ENCODE data around the gene EGFLAM. TPM values are rescaled to one million over a fixed set of nuclear protein-coding genes. Genes with fewer than 3 reads are reported as not detected.
"Not testable (repeated sequence)": the region's sequence is repeated elsewhere in the genome, so short reads cannot be mapped to it uniquely, and the experiment has no call there.

Gene EGFLAM
- total RNA-seq, 2 experiments from 2014 or later, result not detected

DNA sequence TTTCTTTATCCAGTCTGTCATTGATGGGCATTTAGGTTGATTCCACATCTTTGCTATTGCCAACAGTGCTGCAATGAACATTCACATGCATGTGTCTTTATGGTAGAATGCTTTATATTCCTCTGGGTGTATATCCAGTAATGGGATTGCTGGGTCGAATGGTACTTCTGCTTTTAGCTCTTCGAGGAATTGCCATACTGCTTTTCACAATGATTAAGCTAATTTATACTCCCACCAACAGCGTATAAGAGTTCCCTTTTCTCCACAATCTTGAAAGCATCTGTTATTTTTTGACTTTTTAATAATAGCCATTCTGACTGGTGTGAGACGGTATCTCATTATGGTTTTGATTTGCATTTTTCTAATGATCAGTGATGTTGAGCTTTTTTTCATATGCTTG, 74.8 kb downstream of the EGFLAM start:
- POLR2A ChIA-PET; H3K36me3 Mint-ChIP-seq (ENCODE audit: low read depth); H3K4me1 Mint-ChIP-seq; H3K27ac Mint-ChIP-seq; CTCF ChIA-PET; intact Hi-C loops (cut with DNase I, micrococcal nuclease); DNase-seq; H3K27me3 Mint-ChIP-seq; ATAC-seq; H3K4me3 Mint-ChIP-seq; H3K9me3 Mint-ChIP-seq (ENCODE audit: low read depth): not testable (repeated sequence)

DNA sequence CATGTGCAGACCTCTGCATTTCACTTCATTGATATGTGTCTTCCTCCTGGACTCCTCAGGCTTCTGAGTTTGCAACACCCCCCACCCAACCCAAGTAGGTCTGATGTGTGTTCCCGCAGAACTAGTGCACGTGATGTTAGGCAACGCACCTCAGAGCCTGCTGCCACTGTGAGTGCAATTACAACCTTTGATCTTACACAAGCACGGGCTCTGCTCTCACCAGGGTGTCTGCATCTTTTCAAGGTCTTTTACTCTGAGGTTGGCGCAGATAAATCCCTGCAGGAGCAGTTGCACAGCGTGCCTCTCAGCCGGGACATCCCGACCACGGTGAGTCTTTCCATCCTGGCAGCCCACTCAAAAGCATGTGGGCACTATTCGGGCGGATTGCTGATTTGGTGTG, 80.1 kb downstream of the EGFLAM start:
- ChIA-PET CTCF (interaction anchor here (0.6 kb wide), 1 partner anchor 560 kb away, joined by 4 read pairs; no protein-coding TSS in a partner anchor), POLR2A (no interaction called here)
- H3K4me1 Mint-ChIP-seq, result no peaks in the 10 kb centered on the region
- peaks cover 5% of the 10 kb centered on the region for H3K27me3 Mint-ChIP-seq
- H3K4me3 Mint-ChIP-seq, result no peak overlapping the region
- intact Hi-C loops (cut with DNase I, micrococcal nuclease), result no loop called here
- no peak for ATAC-seq
- H3K36me3 Mint-ChIP-seq (ENCODE audit: low read depth), result no peaks in the 10 kb centered on the region
- no peaks in the 10 kb centered on the region for H3K9me3 Mint-ChIP-seq (ENCODE audit: low read depth)
- H3K27ac Mint-ChIP-seq, result no peak overlapping the region
- DNase-seq, result no peak

DNA sequence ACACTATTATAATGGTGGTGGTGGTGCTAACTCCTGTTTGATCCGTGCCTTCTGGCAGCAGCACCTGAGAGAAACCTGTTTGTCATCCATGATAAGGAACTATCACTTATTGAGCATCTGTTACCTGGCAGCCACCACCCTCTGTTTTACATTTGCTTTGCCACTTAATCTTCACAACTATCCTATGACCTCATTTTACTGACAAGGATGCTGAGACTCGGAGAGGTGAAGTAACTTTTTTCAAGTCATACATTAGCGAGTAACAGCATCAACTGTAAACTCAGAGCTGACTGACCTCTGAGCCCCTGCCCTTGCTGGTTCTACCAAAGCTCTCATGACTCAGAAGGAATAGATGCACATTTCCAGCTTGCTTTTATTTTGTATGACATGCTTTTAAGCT, 81.1 kb downstream of the EGFLAM start:
- Mint-ChIP-seq H3K27me3 (peaks cover 5% of the 10 kb centered on the region), H3K9me3 (ENCODE audit: low read depth) (no peaks in the 10 kb centered on the region), H3K27ac (no peak overlapping the region), H3K4me1 (no peaks in the 10 kb centered on the region), H3K4me3 (no peak overlapping the region), H3K36me3 (ENCODE audit: low read depth) (no peaks in the 10 kb centered on the region)
- no peak for DNase-seq
- ATAC-seq, result no peak
- POLR2A ChIA-PET, result no interaction called here
- intact Hi-C loops (cut with DNase I, micrococcal nuclease), result no loop called here
- CTCF ChIA-PET, result interaction anchor here (0.8 kb wide), 1 partner anchor 300 kb away, joined by 5 read pairs; no protein-coding TSS in a partner anchor

DNA sequence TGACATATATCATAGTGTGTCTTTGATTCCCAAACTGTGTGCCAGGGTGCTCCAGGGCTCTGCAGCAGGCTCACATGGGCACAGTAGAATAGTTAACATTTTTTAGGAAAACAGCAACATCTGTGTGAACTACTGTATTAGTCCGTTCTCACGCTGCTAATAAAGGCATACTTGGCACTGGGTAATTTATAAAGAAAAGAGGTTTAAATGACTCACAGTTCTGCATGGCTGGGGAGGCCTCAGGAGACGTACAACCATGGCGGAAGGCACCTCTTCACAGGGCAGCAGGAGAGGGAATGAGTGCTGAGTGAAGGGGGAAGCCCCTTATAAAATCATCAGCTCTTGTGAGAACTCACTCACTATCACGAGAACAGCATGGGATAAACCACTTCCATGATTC, 82.7 kb downstream of the EGFLAM start:
- Mint-ChIP-seq H3K27ac (no peak overlapping the region), H3K36me3 (ENCODE audit: low read depth) (no peaks in the 10 kb centered on the region), H3K27me3 (peaks cover 7% of the 10 kb centered on the region), H3K4me3 (no peak overlapping the region), H3K4me1 (no peaks in the 10 kb centered on the region), H3K9me3 (ENCODE audit: low read depth) (no peaks in the 10 kb centered on the region)
- ATAC-seq (no peak), DNase-seq (no peak)
- ChIA-PET POLR2A (no interaction called here), CTCF (interaction anchor here (0.7 kb wide), 1 partner anchor 42 kb away, joined by 5 read pairs; no protein-coding TSS in a partner anchor)
- intact Hi-C loops (cut with DNase I, micrococcal nuclease), result no loop called here

DNA sequence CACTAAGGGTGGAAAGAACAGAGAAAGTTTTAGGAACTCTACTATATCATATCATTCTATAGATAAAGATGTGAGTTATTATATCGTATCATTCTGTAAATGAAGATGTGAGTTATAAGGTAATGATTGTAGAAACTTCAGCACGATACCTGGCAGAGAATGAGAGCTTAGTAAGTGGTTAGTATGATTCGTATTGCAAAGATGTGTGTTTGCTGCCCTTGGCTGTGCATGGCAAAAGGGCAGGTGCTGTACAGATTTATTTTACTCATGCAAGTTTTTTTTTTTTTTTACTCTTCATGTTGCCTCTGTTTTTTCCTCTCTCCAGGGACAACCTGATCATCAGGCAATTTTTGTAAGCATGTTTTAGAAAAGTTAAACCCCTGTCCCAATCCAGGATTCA, 83.3 kb downstream of the EGFLAM start:
- no peaks in the 10 kb centered on the region for H3K4me1 Mint-ChIP-seq
- H3K36me3 Mint-ChIP-seq (ENCODE audit: low read depth), result no peaks in the 10 kb centered on the region
- H3K4me3 Mint-ChIP-seq, result no peak overlapping the region
- H3K27ac Mint-ChIP-seq, result no peak overlapping the region
- ATAC-seq, result no peak
- CTCF ChIA-PET, result interaction anchor here (0.6 to 0.7 kb wide), 2 partner anchors 41 to 77 kb away, joined by 3 to 5 read pairs; no protein-coding TSS in a partner anchor
- no peak for DNase-seq
- POLR2A ChIA-PET, result no interaction called here
- H3K27me3 Mint-ChIP-seq, result peaks cover 9% of the 10 kb centered on the region
- no peaks in the 10 kb centered on the region for H3K9me3 Mint-ChIP-seq (ENCODE audit: low read depth)
- intact Hi-C loops (cut with DNase I, micrococcal nuclease), result no loop called here

DNA sequence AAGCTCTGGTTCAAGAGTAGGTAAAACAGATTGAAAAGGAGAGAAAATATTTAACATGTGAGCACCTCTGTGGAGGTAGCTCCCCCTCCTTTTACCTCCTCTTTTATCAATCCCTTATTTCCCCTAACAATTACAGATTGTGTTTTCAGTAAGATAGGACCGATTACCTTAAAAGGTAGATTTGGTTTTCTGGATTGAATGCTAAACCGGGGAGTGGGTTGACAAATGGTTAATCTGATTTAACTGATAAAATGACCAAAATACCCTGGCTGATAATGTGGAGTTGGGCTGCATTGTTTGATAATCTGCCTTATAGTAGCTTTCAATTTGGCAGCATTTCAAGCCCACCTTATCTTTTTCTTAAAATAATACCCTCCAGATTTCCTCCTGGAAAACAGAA, 83.9 kb downstream of the EGFLAM start:
- POLR2A ChIA-PET, result no interaction called here
- peaks cover 9% of the 10 kb centered on the region for H3K27me3 Mint-ChIP-seq
- H3K4me1 Mint-ChIP-seq, result no peaks in the 10 kb centered on the region
- H3K36me3 Mint-ChIP-seq (ENCODE audit: low read depth), result no peaks in the 10 kb centered on the region
- no peaks in the 10 kb centered on the region for H3K9me3 Mint-ChIP-seq (ENCODE audit: low read depth)
- DNase-seq (no peak), ATAC-seq (no peak)
- no peak overlapping the region for H3K27ac Mint-ChIP-seq
- intact Hi-C loops (cut with DNase I, micrococcal nuclease), result no loop called here
- CTCF ChIA-PET, result interaction anchor here (0.6 kb wide), 1 partner anchor 77 kb away, joined by 3 read pairs; no protein-coding TSS in a partner anchor
- H3K4me3 Mint-ChIP-seq, result no peak overlapping the region

DNA sequence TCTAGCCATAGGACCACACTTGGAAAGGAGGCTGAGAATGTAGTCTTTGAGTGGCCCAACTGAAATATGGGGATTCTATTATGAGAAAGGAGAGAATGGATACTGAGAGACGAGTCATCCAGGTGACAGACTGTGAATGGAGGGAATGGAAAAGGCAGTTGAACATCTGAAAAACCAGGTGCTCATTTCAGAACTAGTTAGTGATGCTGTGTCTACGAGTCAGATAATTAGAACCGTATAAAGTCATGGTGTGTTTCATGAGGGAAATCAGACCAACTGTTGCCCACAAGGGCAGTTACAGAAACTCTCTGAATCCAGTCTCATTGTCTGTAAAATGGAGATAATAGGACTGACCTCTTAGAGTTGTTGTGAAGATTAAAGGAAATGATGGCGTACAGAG, 86.5 kb downstream of the EGFLAM start:
- ATAC-seq, result peak; percentile 51

DNA sequence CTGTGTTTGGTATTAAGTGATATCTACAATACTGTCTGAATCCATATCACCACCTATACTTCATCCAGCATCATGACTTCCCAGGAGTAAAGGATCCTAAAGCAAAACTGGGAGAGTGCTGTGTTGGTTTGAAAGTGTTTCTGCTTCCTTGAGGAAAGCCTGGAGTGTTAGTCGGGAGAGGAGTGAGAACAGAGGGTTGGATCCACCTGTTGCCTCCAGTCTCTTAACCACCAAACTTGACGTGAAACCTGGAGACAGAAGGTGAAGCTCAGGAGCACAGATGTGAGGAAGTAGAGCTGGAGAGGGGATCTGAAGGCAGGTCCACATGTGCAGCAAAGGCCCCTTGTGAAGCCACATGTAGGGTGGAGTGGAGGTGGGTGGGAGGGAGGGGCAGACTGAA, 88.2 kb downstream of the EGFLAM start:
- CTCF ChIA-PET, result interaction anchor here (0.7 kb wide), 1 partner anchor 633 kb away, joined by 3 read pairs; no protein-coding TSS in a partner anchor
- peaks cover 4% of the 10 kb centered on the region for H3K4me1 Mint-ChIP-seq
- DNase-seq (no peak), ATAC-seq (no peak)
- POLR2A ChIA-PET, result no interaction called here
- H3K4me3 Mint-ChIP-seq, result no peak overlapping the region
- H3K36me3 Mint-ChIP-seq (ENCODE audit: low read depth), result no peaks in the 10 kb centered on the region
- H3K9me3 Mint-ChIP-seq (ENCODE audit: low read depth), result no peaks in the 10 kb centered on the region
- intact Hi-C loops (cut with DNase I, micrococcal nuclease), result no loop called here
- H3K27me3 Mint-ChIP-seq, result peaks cover 4% of the 10 kb centered on the region
- H3K27ac Mint-ChIP-seq, result no peak overlapping the region

More for the DNA sequence above, 86.5 kb downstream of the EGFLAM start:
- Mint-ChIP-seq H3K27ac (no peak overlapping the region), H3K36me3 (ENCODE audit: low read depth) (no peaks in the 10 kb centered on the region), H3K9me3 (ENCODE audit: low read depth) (no peaks in the 10 kb centered on the region), H3K4me3 (no peak overlapping the region), H3K27me3 (peaks cover 9% of the 10 kb centered on the region), H3K4me1 (peaks cover 3% of the 10 kb centered on the region)
- DNase-seq, result no peak
- CTCF ChIA-PET, result no interaction called here
- intact Hi-C loops (cut with DNase I, micrococcal nuclease), result no loop called here
- POLR2A ChIA-PET, result no interaction called here

DNA sequence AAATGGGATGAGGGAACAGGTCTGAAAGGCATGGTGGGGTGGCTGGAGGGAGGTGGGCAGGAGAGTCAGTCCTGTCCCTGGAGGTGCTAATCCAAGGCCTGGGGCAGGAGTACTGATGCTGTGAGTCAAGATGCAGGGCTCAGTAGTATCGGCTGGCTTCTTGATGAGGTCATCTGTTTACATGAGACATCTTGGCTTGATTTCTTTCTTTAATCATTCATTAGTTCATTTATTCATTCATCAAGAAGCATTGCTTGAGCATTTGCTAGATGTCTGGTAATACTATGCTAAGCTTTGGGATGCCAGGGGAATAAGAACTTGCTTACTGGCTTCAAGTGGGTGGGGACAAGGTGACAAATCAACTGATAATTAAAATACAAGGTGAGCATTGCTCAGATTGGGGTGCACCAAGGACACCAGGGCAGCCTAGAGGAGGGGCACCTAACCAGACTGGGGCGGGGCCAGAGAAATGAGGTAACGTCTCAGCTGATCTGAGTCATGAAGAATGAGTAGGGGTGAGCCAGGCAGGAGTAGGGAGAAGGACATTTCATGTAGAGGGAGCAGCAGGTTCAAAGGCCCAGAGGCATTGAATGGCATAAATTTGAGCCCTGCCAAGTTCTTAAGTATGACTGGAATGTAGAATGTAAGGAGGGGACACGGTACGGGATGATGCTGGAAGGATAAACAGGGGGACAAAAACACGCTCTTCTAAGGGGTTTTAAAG, 88.8 kb downstream of the EGFLAM start:
- Mint-ChIP-seq H3K9me3 (ENCODE audit: low read depth) (no peaks in the 10 kb centered on the region), H3K4me1 (peaks cover 4% of the 10 kb centered on the region), H3K27ac (no peak overlapping the region), H3K36me3 (ENCODE audit: low read depth) (no peaks in the 10 kb centered on the region), H3K4me3 (no peak overlapping the region), H3K27me3 (peaks cover 4% of the 10 kb centered on the region)
- CTCF ChIA-PET, result interaction anchor here (0.6 kb wide), 1 partner anchor 77 kb away, joined by 4 read pairs; no protein-coding TSS in a partner anchor
- DNase-seq, result peak; percentile 6
- intact Hi-C loops (cut with DNase I, micrococcal nuclease), result no loop called here
- POLR2A ChIA-PET, result no interaction called here
- no peak for ATAC-seq

DNA sequence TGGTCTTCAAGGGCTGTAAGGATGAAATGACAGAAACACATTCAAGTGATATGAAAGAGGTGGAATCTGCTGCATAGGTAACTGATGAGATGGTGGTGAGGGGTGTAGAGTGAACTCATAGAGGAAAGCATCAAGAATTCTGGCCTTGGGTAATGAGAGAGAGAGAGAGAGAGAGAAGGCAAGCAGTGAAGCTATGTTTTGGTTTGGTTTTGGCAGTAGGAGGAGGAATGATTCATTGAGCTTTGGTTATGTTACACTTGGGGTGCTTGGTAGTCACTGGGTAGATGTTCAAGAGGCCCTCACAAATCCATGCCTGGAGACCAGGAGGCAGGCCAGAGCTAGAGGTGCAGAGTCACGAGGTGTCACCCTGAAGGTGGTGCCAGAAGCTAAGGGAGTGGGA, 89.5 kb downstream of the EGFLAM start:
- H3K27me3 Mint-ChIP-seq, result peaks cover 4% of the 10 kb centered on the region
- H3K9me3 Mint-ChIP-seq (ENCODE audit: low read depth), result no peaks in the 10 kb centered on the region
- no peak overlapping the region for H3K4me3 Mint-ChIP-seq
- ATAC-seq (no peak), DNase-seq (no peak)
- ChIA-PET CTCF (interaction anchor here (0.6 to 2.3 kb wide), 2 partner anchors 35 to 77 kb away, joined by 4 to 6 read pairs; no protein-coding TSS in a partner anchor), POLR2A (no interaction called here)
- no peak overlapping the region for H3K27ac Mint-ChIP-seq
- H3K4me1 Mint-ChIP-seq, result peaks cover 4% of the 10 kb centered on the region
- intact Hi-C loops (cut with DNase I, micrococcal nuclease), result no loop called here
- no peaks in the 10 kb centered on the region for H3K36me3 Mint-ChIP-seq (ENCODE audit: low read depth)

DNA sequence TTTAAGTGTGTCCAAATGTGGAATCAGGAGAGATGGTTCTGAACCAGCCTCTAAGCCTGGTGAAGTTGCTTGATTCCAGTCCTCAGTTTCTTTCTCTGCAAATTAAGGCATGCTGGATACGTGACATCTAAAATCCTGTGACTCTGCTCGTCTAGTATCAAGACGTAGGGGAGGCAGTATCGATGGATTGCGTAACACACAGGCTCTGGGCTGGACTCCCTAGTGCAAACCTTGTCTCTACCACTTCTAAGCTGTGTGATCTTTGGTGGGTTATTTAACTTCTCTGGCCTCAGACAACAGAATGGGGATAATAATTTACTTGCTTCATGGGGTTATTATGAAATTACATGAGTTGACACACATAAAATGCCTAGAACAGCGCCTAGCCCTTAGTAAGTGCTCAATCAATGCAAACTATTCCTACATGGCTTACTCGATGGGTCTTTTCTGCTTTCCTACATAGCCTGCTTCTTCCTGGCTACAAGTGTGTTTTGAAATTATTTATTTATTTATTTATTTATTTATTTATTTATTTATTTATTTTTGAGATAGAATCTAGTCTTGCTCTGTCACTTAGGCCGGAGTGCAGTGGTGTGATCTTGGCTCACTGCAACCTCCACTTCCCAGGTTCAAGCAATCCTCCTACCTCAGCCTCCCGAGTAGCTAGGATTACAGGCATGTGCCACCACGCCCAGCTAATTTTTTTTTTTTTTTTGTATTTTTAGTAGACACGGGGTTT, 102.1 kb downstream of the EGFLAM start:
- ChIA-PET CTCF (no interaction called here), POLR2A (interaction anchor here (0.6 kb wide), 1 partner anchor 1567 kb away, joined by 3 read pairs; no protein-coding TSS in a partner anchor)
- H3K27ac Mint-ChIP-seq, result no peak overlapping the region
- no peak for DNase-seq
- H3K9me3 Mint-ChIP-seq (ENCODE audit: low read depth), result no peaks in the 10 kb centered on the region
- no peak overlapping the region for H3K4me3 Mint-ChIP-seq
- H3K36me3 Mint-ChIP-seq (ENCODE audit: low read depth), result no peaks in the 10 kb centered on the region
- ATAC-seq, result no peak
- intact Hi-C loops (cut with DNase I, micrococcal nuclease), result no loop called here
- no peaks in the 10 kb centered on the region for H3K4me1 Mint-ChIP-seq
- H3K27me3 Mint-ChIP-seq, result peaks cover 7% of the 10 kb centered on the region

DNA sequence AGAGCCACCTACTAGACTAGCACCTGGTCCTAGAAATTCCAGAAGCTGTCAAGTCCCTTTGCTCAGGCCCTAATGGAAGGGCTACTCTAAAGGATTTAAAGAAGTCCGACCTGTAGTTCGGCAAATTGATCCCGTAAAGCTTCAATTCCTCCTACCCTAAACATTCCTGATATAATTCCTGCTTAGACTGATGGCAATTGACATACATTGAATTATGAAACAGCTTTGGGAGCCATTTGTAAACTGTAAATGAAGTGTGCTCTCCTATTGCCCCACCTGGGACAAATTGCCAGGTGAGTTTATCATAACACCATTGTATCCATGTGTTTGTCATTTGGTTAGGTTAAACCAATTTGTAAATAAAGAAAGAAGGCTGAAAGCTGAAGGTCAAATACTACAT, 104.4 kb downstream of the EGFLAM start:
- intact Hi-C loops (cut with DNase I, micrococcal nuclease), result no loop called here
- peaks cover 7% of the 10 kb centered on the region for H3K27me3 Mint-ChIP-seq
- H3K9me3 Mint-ChIP-seq (ENCODE audit: low read depth), result no peaks in the 10 kb centered on the region
- DNase-seq, result no peak
- H3K4me1 Mint-ChIP-seq, result peaks cover 3% of the 10 kb centered on the region
- H3K4me3 Mint-ChIP-seq, result no peak overlapping the region
- ATAC-seq, result no peak
- ChIA-PET CTCF (interaction anchor here (0.6 to 1.9 kb wide), 3 partner anchors 12 to 79 kb away, joined by 3 to 6 read pairs (median 4); no protein-coding TSS in a partner anchor), POLR2A (no interaction called here)
- no peak overlapping the region for H3K27ac Mint-ChIP-seq
- H3K36me3 Mint-ChIP-seq (ENCODE audit: low read depth), result no peaks in the 10 kb centered on the region
